Uterus (tissue), 2 donors: ENCODE measurements around the gene SCGB2B2.
"Not testable (repeated sequence)": the region's sequence is repeated elsewhere in the genome, so short reads cannot be mapped to it uniquely, and the experiment has no call there.

Experiments used
- CTCF ChIP-seq, 4 experiments: fragments of 200-600 bp in 2 of 4; fragments of 450-650 bp in 2 of 4; sonication (generic) in 2 of 4; IDR thresholded peaks; one replicate each; pipeline ENCODE4 v1.5.1; 2016 to 2019; ENCODE audit warnings: antibody characterized with exemption in 4 of 4, mild to moderate bottlenecking in 2 of 4, moderate library complexity in 1 of 4
- POLR2A ChIP-seq, 2 donors: fragments of 450-650 bp; IDR thresholded peaks; one replicate each; pipeline ENCODE4 v1.6.1; 2016; ENCODE audit warnings: antibody characterized with exemption in 2 of 2, mild to moderate bottlenecking in 1 of 2, moderate library complexity in 1 of 2

- TF ChIP-seq CTCF, POLR2A (IDR thresholded peaks at IDR 0.05): not testable (repeated sequence)
Measured at GRCh38 chr19:34685266-34685665, 8.3 kb upstream of the SCGB2B2 start.
